HepG2 (cell line): ENCODE measurements around the gene CPB1. TPM values are rescaled to one million over a fixed set of nuclear protein-coding genes. Genes with fewer than 3 reads are reported as not detected.

Experiments used
- ATAC-seq: fragments of 200-7000 bp; cut with Tn5 transposase; 3 replicates; pipeline ENCODE4 v1.9.1; 2020; ENCODE audit warnings: mild to moderate bottlenecking, moderate library complexity
- BruUV-seq: library from RNA; stranded (reverse); fragments of 400-500 nt; replicated peaks from 2 replicates; lab custom pipeline; 2021; lab: Mats Ljungman, UMichigan
- CTCF ChIA-PET: fragments of 300-600 bp; formaldehyde crosslinking; extraction: SDS; loops from one replicate; lab custom pipeline; 2021; ENCODE audit warnings: low total read pairs, inconsistent platforms, low intra/inter-chr PET ratio; lab: Yijun Ruan, JAX
- POLR2A ChIA-PET: fragments of 350-600 bp; sonication (Branson Sonifier 250); formaldehyde crosslinking; loops from one replicate; lab custom pipeline; 2020; ENCODE audit warnings: antibody characterized with exemption, inconsistent platforms; lab: Yijun Ruan, JAX
- DNase-seq: peaks from one replicate; pipeline ENCODE4 v3.0.0-alpha.2; 2015; ENCODE audit warnings: low spot score
- FAIRE-seq: peaks from 3 replicates; lab custom pipeline; 2011; peaks lifted over from hg19 to GRCh38; lab: Jason Lieb, UNC
- H2AFZ ChIP-seq: one replicate; pipeline ENCODE4 v1.6.1; 2011; ENCODE audit warnings: low read length, inconsistent platforms
- H3K27ac ChIP-seq: fragments of 300-600 bp; 3 replicates; pipeline ENCODE4 v1.8.0; 2011; ENCODE audit warnings: mixed run types, mild to moderate bottlenecking, mixed read lengths, low read length, inconsistent platforms; ENCODE audit not compliant: insufficient read depth; ENCODE audit errors: extremely low read length
- H3K27me3 ChIP-seq, 2 experiments: fragments of 200-600 bp in 1 of 2; 2 replicates in 1 of 2; 3 replicates in 1 of 2; pipeline versions ENCODE4 v1.6.0 to v1.8.0; 2011; ENCODE audit warnings: low read length in 2 of 2, mild to moderate bottlenecking in 2 of 2, moderate library complexity in 2 of 2, inconsistent platforms in 1 of 2; ENCODE audit not compliant: insufficient read depth in 2 of 2, control insufficient read depth in 1 of 2
- H3K36me3 ChIP-seq, 2 experiments: fragments of 200-600 bp in 1 of 2; replicated peaks in 1 of 2; 2 replicates in 1 of 2; 3 replicates in 1 of 2; pipeline versions ENCODE4 v1.5.1 to v1.8.0; 2011; ENCODE audit warnings: low read length in 2 of 2, inconsistent platforms in 1 of 2; ENCODE audit not compliant: insufficient read depth in 2 of 2, control insufficient read depth in 1 of 2
- H3K4me1 ChIP-seq: 2 replicates; pipeline ENCODE4 v1.5.1; 2012; ENCODE audit warnings: low read length, inconsistent platforms; ENCODE audit not compliant: insufficient read depth
- H3K4me2 ChIP-seq: 2 replicates; pipeline ENCODE4 v1.6.0; 2011; ENCODE audit warnings: low read depth, low read length, inconsistent platforms
- H3K4me3 ChIP-seq, 3 experiments: fragments of 200-600 bp in 1 of 3; sonication (generic), shearing (Covaris generic) in 1 of 3; replicated peaks in 1 of 3; 2 replicates each; pipeline ENCODE4 v1.5.1; 2011 to 2016; ENCODE audit warnings: low read length in 3 of 3, inconsistent platforms in 2 of 3, low read depth in 2 of 3, mild to moderate bottlenecking in 2 of 3, control low read depth in 1 of 3, mixed read lengths in 1 of 3; ENCODE audit not compliant: insufficient read depth in 1 of 3
- H3K79me2 ChIP-seq: one replicate; pipeline ENCODE4 v1.6.1; 2011; ENCODE audit warnings: low read length, inconsistent platforms; ENCODE audit not compliant: insufficient read depth
- H3K9ac ChIP-seq: 2 replicates; pipeline ENCODE4 v1.6.0; 2011; ENCODE audit warnings: mild to moderate bottlenecking, low read depth, low read length, inconsistent platforms; ENCODE audit not compliant: insufficient read depth
- H3K9me3 ChIP-seq: 2 replicates; pipeline ENCODE4 v1.5.1; 2012; ENCODE audit warnings: mild to moderate bottlenecking, low read length
- H4K20me1 ChIP-seq: 2 replicates; pipeline ENCODE4 v1.6.0; 2011; ENCODE audit warnings: inconsistent platforms, mild to moderate bottlenecking, low read length, moderate library complexity; ENCODE audit not compliant: insufficient read depth
- ATF1 ChIP-seq: IDR thresholded peaks from 2 replicates; pipeline ENCODE4 v1.6.1; 2016; ENCODE audit warnings: mild to moderate bottlenecking, control low read depth
- RFX1 ChIP-seq: fragments of 450-650 bp; IDR thresholded peaks from 2 replicates; pipeline ENCODE4 v1.6.1; 2017
- SOX13 ChIP-seq, 3 experiments: fragments of 450-650 bp in 1 of 3; sonication (generic) in 1 of 3; formaldehyde crosslinking in 1 of 3; IDR thresholded peaks in 2 of 3; conservative IDR thresholded peaks in 1 of 3; 2 replicates each; pipeline versions ENCODE4 v1.5.0 to v1.6.1; 2016 to 2020; ENCODE audit warnings: antibody characterized with exemption in 1 of 3, mild to moderate bottlenecking in 1 of 3, missing compliant biosample characterization in 1 of 3, missing genetic modification reagents in 1 of 3, moderate library complexity in 1 of 3
- ZNF414 ChIP-seq: sonication (generic); formaldehyde crosslinking; IDR thresholded peaks from 2 replicates; pipeline ENCODE4 v1.5.0; 2020; ENCODE audit warnings: missing genetic modification reagents
- WGBS: methylation state at CpG from one replicate; pipeline ENCODE4 v1.1.6; 2017; ENCODE audit warnings: low lambda C conversion rate; 5-methylcytosine and 5-hydroxymethylcytosine counted together
- in situ Hi-C: cut with HindIII; loops from 2 replicates; pipeline ENCODE4 v1.10.0; 2017; ENCODE audit warnings: low pct_unique_long_range_greater_than_20kb; ENCODE audit not compliant: extremely low pct_ligation_motif_present
- intact Hi-C: fragments of 100-400 bp; cut with micrococcal nuclease; formaldehyde crosslinking; loops from one replicate; pipeline ENCODE4 v1.10.0; 2022; ENCODE audit not compliant: unreplicated experiment
- polyA plus RNA-seq, 8 experiments: library from polyadenylated mRNA; depleted of rRNA in 3 of 8; stranded (reverse) in 7 of 8; unstranded in 1 of 8; fragments of >200 nt; fragmentation: Illumina TruSeq in 4 of 8; extraction: Trizol in 4 of 8; gene quantifications; 2 replicates each; pipeline versions ENCODE4 v1.2.1 to v1.2.3, GENCODE V29; 2011 to 2016; ENCODE audit warnings: low read depth in 4 of 8, missing spikeins in 1 of 8, mixed read lengths in 1 of 8; ENCODE audit not compliant: insufficient read depth in 1 of 8
- total RNA-seq, 5 experiments: library from RNA; depleted of rRNA; stranded (reverse); fragments of >200 nt; fragmentation: Illumina TruSeq; extraction: Trizol; gene quantifications; 2 replicates each; pipeline ENCODE4 v1.2.3, GENCODE V29; 2016; ENCODE audit warnings: low read depth in 1 of 5
- TF ChIP-seq, protein P1 (sequence below): sonication (generic); formaldehyde crosslinking; IDR thresholded peaks from 2 replicates; pipeline ENCODE4 v1.8.1; 2023; ENCODE audit warnings: mild to moderate bottlenecking, missing genetic modification reagents, borderline replicate concordance
- TF ChIP-seq, protein P2 (sequence below): sonication (generic); formaldehyde crosslinking; IDR thresholded peaks from 2 replicates; pipeline ENCODE4 v1.4.0; 2020; ENCODE audit warnings: mild to moderate bottlenecking, missing genetic modification reagents

Gene CPB1
- total and polyA plus RNA-seq, 2 of the 13 experiments (the other 11 are each of a cell fraction or from before 2014, with no cell fraction given), result not detected

DNA sequence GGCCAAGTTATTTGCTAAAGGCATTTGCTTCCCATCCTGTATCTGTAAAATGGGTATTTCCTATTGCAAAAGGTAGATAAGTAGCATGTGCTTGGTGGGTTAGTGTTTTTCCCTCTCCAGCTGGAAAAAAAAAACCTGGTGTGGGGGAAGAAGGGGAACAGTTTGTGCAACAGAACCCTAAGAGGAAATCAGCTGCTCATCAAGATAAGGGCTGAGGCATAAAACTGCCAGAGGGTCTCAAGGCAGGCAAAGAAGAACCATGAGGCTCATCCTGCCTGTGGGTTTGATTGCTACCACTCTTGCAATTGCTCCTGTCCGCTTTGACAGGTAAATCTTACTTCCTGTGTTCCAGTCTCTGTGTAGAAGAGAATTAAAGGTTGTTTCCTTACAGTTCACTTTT is 37.4 kb downstream of the CPB1 start, which contains the start of gene CPA3 (continued):
- TF ChIP-seq SOX13 (IDR thresholded peaks at IDR 0.05) (no peak), SOX13 (CRISPR knock-in tag; conservative IDR thresholded peaks at IDR 0.05 in 1 of 2, IDR thresholded peaks at IDR 0.05 in 1 of 2) (no peak), ZNF414 (CRISPR knock-in tag) (no peak), RFX1 (no peak)

- no peaks in the 10 kb centered on the region for H3K4me1 ChIP-seq
- H4K20me1 ChIP-seq, result no peaks in the 10 kb centered on the region
- ATAC-seq, result no peak
- H3K27me3 ChIP-seq, result no peaks in the 10 kb centered on the region; a peak in 1 of 5 replicates
- in situ Hi-C loops (no loop called here), intact Hi-C loops (no loop called here)
- 61% methylated on average over 4 of the region's 4 CpGs for WGBS
- no TSS peak for BruUV-seq
- FAIRE-seq, result no peak
- no peak overlapping the region for H3K27ac ChIP-seq
- H3K4me2 ChIP-seq, result no peak overlapping the region
- no peak for DNase-seq
- no peaks in the 10 kb centered on the region for H3K9me3 ChIP-seq
- H3K9ac ChIP-seq, result no peak overlapping the region
- no peak overlapping the region for H3K4me3 ChIP-seq
- H2AFZ ChIP-seq, result no peak overlapping the region
- no peaks in the 10 kb centered on the region for H3K36me3 ChIP-seq
- H3K79me2 ChIP-seq, result no peaks in the 10 kb centered on the region
- POLR2A ChIA-PET, result no interaction called here
- TF ChIP-seq ATF1 (CRISPR knock-in tag), result no peak
- TF ChIP-seq, protein P1, sequence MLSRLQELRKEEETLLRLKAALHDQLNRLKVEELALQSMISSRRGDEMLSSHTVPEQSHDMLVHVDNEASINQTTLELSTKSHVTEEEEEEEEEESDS (CRISPR knock-in tag), result no peak
- TF ChIP-seq, protein P2, sequence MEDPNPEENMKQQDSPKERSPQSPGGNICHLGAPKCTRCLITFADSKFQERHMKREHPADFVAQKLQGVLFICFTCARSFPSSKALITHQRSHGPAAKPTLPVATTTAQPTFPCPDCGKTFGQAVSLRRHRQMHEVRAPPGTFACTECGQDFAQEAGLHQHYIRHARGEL (CRISPR knock-in tag), result no peak
- CTCF ChIA-PET, result no interaction called here
These were observed 38.6 kb downstream of the CPB1 start for GRCh38 chr3:148866261-148866660.
